Keratinocyte (primary cell): ENCODE data around the gene ANKRD60. TPM values are rescaled to one million over a fixed set of nuclear protein-coding genes. Genes with fewer than 3 reads are reported as not detected.
A peak's percentile ranks its signal among the peaks of the same experiment; 100 is the strongest.

Source experiments
- DNase-seq: peaks from one replicate; pipeline ENCODE4 v3.0.0-alpha.2; 2011; ENCODE audit warnings: low read depth, missing footprints, low spot score
- FAIRE-seq: peaks from 2 replicates; lab custom pipeline; 2011; peaks lifted over from hg19 to GRCh38; lab: Jason Lieb, UNC
- H2AFZ ChIP-seq: 2 replicates; pipeline ENCODE4 v1.6.0; 2012; ENCODE audit warnings: low read length, control low read depth, inconsistent platforms; ENCODE audit not compliant: control insufficient read depth
- H3K27ac ChIP-seq: 2 replicates; pipeline ENCODE4 v1.5.1; 2011; ENCODE audit warnings: low read length; ENCODE audit not compliant: control insufficient read depth, insufficient read depth
- H3K27me3 ChIP-seq: 3 replicates; pipeline ENCODE4 v1.6.0; 2011; ENCODE audit warnings: low read length; ENCODE audit not compliant: control insufficient read depth, insufficient read depth; ENCODE audit errors: extremely low read depth
- H3K36me3 ChIP-seq, 2 experiments: 2 replicates in 1 of 2; 3 replicates in 1 of 2; pipeline ENCODE4 v1.5.1; 2011; ENCODE audit warnings: low read length in 2 of 2, mild to moderate bottlenecking in 1 of 2; ENCODE audit not compliant: control insufficient read depth in 2 of 2, insufficient read depth in 2 of 2; ENCODE audit errors: extremely low read depth in 1 of 2
- H3K4me1 ChIP-seq: 3 replicates; pipeline ENCODE4 v1.5.1; 2011; ENCODE audit warnings: low read length; ENCODE audit not compliant: control insufficient read depth, insufficient read depth; ENCODE audit errors: extremely low read depth
- H3K4me2 ChIP-seq: 3 replicates; pipeline ENCODE4 v1.6.0; 2011; ENCODE audit warnings: low read depth, low read length; ENCODE audit not compliant: control insufficient read depth, insufficient read depth; ENCODE audit errors: extremely low read depth
- H3K4me3 ChIP-seq, 3 experiments: fragments of 200-600 bp in 1 of 3; sonication (generic) in 1 of 3; 2 replicates in 2 of 3; 3 replicates in 1 of 3; pipeline ENCODE4 v1.5.1; 2011 to 2016; ENCODE audit warnings: low read length in 3 of 3, mild to moderate bottlenecking in 3 of 3, control low read depth in 2 of 3, inconsistent platforms in 1 of 3, low read depth in 1 of 3, mixed read lengths in 1 of 3, mixed run types in 1 of 3, moderate library complexity in 1 of 3; ENCODE audit not compliant: control insufficient read depth in 2 of 3, insufficient read depth in 2 of 3; ENCODE audit errors: extremely low read depth in 1 of 3
- H3K79me2 ChIP-seq: 2 replicates; pipeline ENCODE4 v1.6.0; 2012; ENCODE audit warnings: low read length; ENCODE audit not compliant: control insufficient read depth, insufficient read depth
- H3K9ac ChIP-seq: 3 replicates; pipeline ENCODE4 v1.6.0; 2011; ENCODE audit warnings: low read length; ENCODE audit not compliant: control insufficient read depth, insufficient read depth; ENCODE audit errors: extremely low read depth
- H3K9me1 ChIP-seq: 3 replicates; pipeline ENCODE4 v1.6.0; 2011; ENCODE audit warnings: low read length; ENCODE audit not compliant: control insufficient read depth, insufficient read depth; ENCODE audit errors: extremely low read depth
- H3K9me3 ChIP-seq: 2 replicates; pipeline ENCODE4 v1.5.1; 2012; ENCODE audit warnings: low read depth, low read length; ENCODE audit not compliant: control insufficient read depth
- H4K20me1 ChIP-seq: 3 replicates; pipeline ENCODE4 v1.6.0; 2011; ENCODE audit warnings: low read length; ENCODE audit not compliant: control insufficient read depth, insufficient read depth; ENCODE audit errors: extremely low read depth
- CTCF ChIP-seq, 3 experiments: IDR thresholded peaks in 1 of 3; conservative IDR thresholded peaks in 1 of 3; optimal IDR thresholded peaks in 1 of 3; 2 replicates in 2 of 3; 3 replicates in 1 of 3; pipeline versions ENCODE3 to v1.5.1; 2011; ENCODE audit warnings: low read length in 3 of 3, mild to moderate bottlenecking in 3 of 3, moderate library complexity in 2 of 3, control low read depth in 1 of 3, inconsistent platforms in 1 of 3; ENCODE audit not compliant: insufficient read depth in 2 of 3; ENCODE audit errors: extremely low read depth in 1 of 3
- EZH2 ChIP-seq: IDR thresholded peaks from one replicate; pipeline ENCODE4 v1.6.1; 2012; ENCODE audit warnings: inconsistent platforms, mild to moderate bottlenecking, low read length, moderate library complexity
- dilution Hi-C: fragments of 300-500 bp; cut with MboI; formaldehyde crosslinking; loops from one replicate; pipeline ENCODE4 v1.7.0; 2020; ENCODE audit warnings: low sequenced_read_pairs; ENCODE audit not compliant: extremely low pct_ligation_motif_present
- polyA plus RNA-seq, 5 experiments: library from polyadenylated mRNA; depleted of rRNA in 3 of 5; stranded (reverse) in 3 of 5; stranded (forward) in 1 of 5; unstranded in 1 of 5; fragments of >200 nt; gene quantifications; 1 replicate in 1 of 5; 2 replicates in 3 of 5; 3 replicates in 1 of 5; pipeline versions ENCODE4 v1.2.1 to v1.2.3, GENCODE V29; 2011 to 2012; ENCODE audit warnings: missing spikeins in 2 of 5, low read depth in 1 of 5, low replicate concordance in 1 of 5

Gene ANKRD60
- polyA plus RNA-seq, 1 donor (not counting 4 experiments of a cell fraction or from before 2014, with no cell fraction given), result not detected

- FAIRE-seq, result peak; percentile 91
Observed at GRCh38 chr20:58251979-58252591, 23.6 kb upstream of the ANKRD60 start.

GRCh38 chr20:58251348-58251978, 23.0 kb upstream of the ANKRD60 start:
- TF ChIP-seq CTCF (optimal IDR thresholded peaks at IDR 0.05 in 1 of 3, IDR thresholded peaks at IDR 0.05 in 1 of 3, conservative IDR thresholded peaks at IDR 0.05 in 1 of 3; ENCODE audit: extremely low read depth in 1 of 3, insufficient read depth in 2 of 3, low read length in 3 of 3) (no peak), EZH2 (no peak)
- no peak overlapping the region for H3K9ac ChIP-seq
- no peak overlapping the region for H3K4me3 ChIP-seq

More at GRCh38 chr20:58251979-58252591, 23.6 kb upstream of the ANKRD60 start:
- TF ChIP-seq EZH2 (no peak), CTCF (optimal IDR thresholded peaks at IDR 0.05 in 1 of 3, IDR thresholded peaks at IDR 0.05 in 1 of 3, conservative IDR thresholded peaks at IDR 0.05 in 1 of 3; ENCODE audit: extremely low read depth in 1 of 3, insufficient read depth in 2 of 3, low read length in 3 of 3) (no peak)
- Histone ChIP-seq H3K27me3 (no peaks in the 10 kb centered on the region), H3K9me1 (no peaks in the 10 kb centered on the region), H3K27ac (peak overlapping the region; percentile 69), H2AFZ (no peak overlapping the region), H3K36me3 (peaks cover 10 to 20% of the 10 kb centered on the region in 2 experiments), H3K79me2 (peaks cover 6% of the 10 kb centered on the region), H3K9me3 (no peaks in the 10 kb centered on the region), H3K4me2 (peak overlapping the region; percentile 9), H4K20me1 (no peaks in the 10 kb centered on the region), H3K9ac (no peak overlapping the region), H3K4me3 (no peak overlapping the region), H3K4me1 (peaks cover 13% of the 10 kb centered on the region)
- peak; percentile 35 for DNase-seq
- dilution Hi-C loops, result no loop called here

More at GRCh38 chr20:58251348-58251978, 23.0 kb upstream of the ANKRD60 start:
- Histone ChIP-seq H3K4me1 (peaks cover 13% of the 10 kb centered on the region), H2AFZ (no peak overlapping the region), H3K9me3 (no peaks in the 10 kb centered on the region), H3K4me2 (peak overlapping the region; percentile 9), H4K20me1 (no peaks in the 10 kb centered on the region), H3K27me3 (no peaks in the 10 kb centered on the region), H3K27ac (peak overlapping the region; percentile 69), H3K9me1 (no peaks in the 10 kb centered on the region), H3K36me3 (peaks cover 13 to 24% of the 10 kb centered on the region in 2 experiments), H3K79me2 (peaks cover 6% of the 10 kb centered on the region)
- dilution Hi-C loops, result no loop called here
- no peak for FAIRE-seq
- no peak for DNase-seq
